HEK293 (cell line): ENCODE results near the gene RAE1.

Source experiments
- SETDB1 ChIP-seq: IDR thresholded peaks from one replicate; pipeline ENCODE4 v1.6.1; 2017; ENCODE audit warnings: mild to moderate bottlenecking, low read length, moderate library complexity, mixed read lengths; ENCODE audit not compliant: insufficient read length
- SP3 ChIP-seq: fragments of 450-650 bp; formaldehyde crosslinking; IDR thresholded peaks from 2 replicates; pipeline ENCODE4 v1.5.1; 2016; ENCODE audit warnings: missing biosample characterization, missing genetic modification characterization
- YY1 ChIP-seq: fragments of 450-650 bp; formaldehyde crosslinking; IDR thresholded peaks from 2 replicates; pipeline ENCODE4 v1.5.1; 2018; ENCODE audit warnings: missing biosample characterization, missing genetic modification characterization
- ZBTB21 ChIP-seq: fragments of 450-650 bp; formaldehyde crosslinking; IDR thresholded peaks from 2 replicates; pipeline ENCODE4 v1.5.1; 2017; ENCODE audit warnings: missing biosample characterization, missing genetic modification characterization
- ZNF138 ChIP-seq: fragments of 450-650 bp; formaldehyde crosslinking; IDR thresholded peaks from 2 replicates; pipeline ENCODE4 v1.5.1; 2016; ENCODE audit warnings: missing biosample characterization, missing genetic modification characterization, borderline replicate concordance
- ZNF146 ChIP-seq: fragments of 450-650 bp; formaldehyde crosslinking; IDR thresholded peaks from 2 replicates; pipeline ENCODE4 v1.5.1; 2016; ENCODE audit warnings: missing biosample characterization, missing genetic modification characterization
- ZNF341 ChIP-seq: fragments of 450-650 bp; formaldehyde crosslinking; IDR thresholded peaks from 2 replicates; pipeline ENCODE4; 2016; ENCODE audit warnings: low read depth, missing biosample characterization, missing genetic modification characterization
- TF ChIP-seq, protein P1 (sequence below): fragments of 450-650 bp; formaldehyde crosslinking; IDR thresholded peaks from 2 replicates; pipeline ENCODE4 v1.5.1; 2016; ENCODE audit warnings: missing biosample characterization, missing genetic modification characterization
- TF ChIP-seq, protein P2 (sequence below): fragments of 450-650 bp; formaldehyde crosslinking; IDR thresholded peaks from 2 replicates; pipeline ENCODE4 v1.5.1; 2016; ENCODE audit warnings: missing biosample characterization, missing genetic modification characterization
- TF ChIP-seq, protein P3 (sequence below): fragments of 450-650 bp; IDR thresholded peaks from 2 replicates; pipeline ENCODE4 v1.5.1; 2018; ENCODE audit warnings: missing biosample characterization, missing genetic modification characterization
- TF ChIP-seq, protein P4 (sequence below): fragments of 450-650 bp; formaldehyde crosslinking; IDR thresholded peaks from 2 replicates; pipeline ENCODE4 v1.5.1; 2016; ENCODE audit warnings: missing biosample characterization, missing genetic modification characterization, low read depth
- TF ChIP-seq, protein P5 (sequence below): fragments of 450-650 bp; formaldehyde crosslinking; IDR thresholded peaks from 2 replicates; pipeline ENCODE4 v1.5.1; 2017; ENCODE audit warnings: missing biosample characterization, missing genetic modification characterization

DNA sequence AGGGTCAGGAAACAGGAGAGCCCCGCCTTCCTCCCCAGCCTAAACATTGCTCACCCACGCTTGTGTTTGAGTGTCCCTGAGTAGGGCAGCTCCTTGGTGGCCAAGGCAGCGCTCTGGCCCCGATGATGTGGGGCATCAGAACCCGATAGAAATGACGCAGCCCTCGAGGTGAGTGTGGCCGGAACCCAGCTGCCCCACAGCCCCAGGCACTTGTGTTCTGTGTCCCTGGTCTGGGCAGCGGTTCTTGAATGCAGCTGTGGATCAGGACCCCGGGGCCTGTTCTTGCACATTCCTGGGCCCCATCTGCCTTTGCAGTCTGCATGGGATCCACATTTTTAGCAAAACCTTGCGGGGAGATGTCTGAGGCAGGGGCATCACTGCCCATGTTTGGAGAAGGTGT, 53.0 kb downstream of the RAE1 start:
- TF ChIP-seq, protein P1, sequence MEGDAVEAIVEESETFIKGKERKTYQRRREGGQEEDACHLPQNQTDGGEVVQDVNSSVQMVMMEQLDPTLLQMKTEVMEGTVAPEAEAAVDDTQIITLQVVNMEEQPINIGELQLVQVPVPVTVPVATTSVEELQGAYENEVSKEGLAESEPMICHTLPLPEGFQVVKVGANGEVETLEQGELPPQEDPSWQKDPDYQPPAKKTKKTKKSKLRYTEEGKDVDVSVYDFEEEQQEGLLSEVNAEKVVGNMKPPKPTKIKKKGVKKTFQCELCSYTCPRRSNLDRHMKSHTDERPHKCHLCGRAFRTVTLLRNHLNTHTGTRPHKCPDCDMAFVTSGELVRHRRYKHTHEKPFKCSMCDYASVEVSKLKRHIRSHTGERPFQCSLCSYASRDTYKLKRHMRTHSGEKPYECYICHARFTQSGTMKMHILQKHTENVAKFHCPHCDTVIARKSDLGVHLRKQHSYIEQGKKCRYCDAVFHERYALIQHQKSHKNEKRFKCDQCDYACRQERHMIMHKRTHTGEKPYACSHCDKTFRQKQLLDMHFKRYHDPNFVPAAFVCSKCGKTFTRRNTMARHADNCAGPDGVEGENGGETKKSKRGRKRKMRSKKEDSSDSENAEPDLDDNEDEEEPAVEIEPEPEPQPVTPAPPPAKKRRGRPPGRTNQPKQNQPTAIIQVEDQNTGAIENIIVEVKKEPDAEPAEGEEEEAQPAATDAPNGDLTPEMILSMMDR (tag by site-specific recombination) = no peak
- no peak for TF ChIP-seq SETDB1
- TF ChIP-seq ZBTB21 (tag by site-specific recombination) = no peak
- TF ChIP-seq, protein P2, sequence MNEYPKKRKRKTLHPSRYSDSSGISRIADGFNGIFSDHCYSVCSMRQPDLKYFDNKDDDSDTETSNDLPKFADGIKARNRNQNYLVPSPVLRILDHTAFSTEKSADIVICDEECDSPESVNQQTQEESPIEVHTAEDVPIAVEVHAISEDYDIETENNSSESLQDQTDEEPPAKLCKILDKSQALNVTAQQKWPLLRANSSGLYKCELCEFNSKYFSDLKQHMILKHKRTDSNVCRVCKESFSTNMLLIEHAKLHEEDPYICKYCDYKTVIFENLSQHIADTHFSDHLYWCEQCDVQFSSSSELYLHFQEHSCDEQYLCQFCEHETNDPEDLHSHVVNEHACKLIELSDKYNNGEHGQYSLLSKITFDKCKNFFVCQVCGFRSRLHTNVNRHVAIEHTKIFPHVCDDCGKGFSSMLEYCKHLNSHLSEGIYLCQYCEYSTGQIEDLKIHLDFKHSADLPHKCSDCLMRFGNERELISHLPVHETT (tag by site-specific recombination) = no peak
- no peak for TF ChIP-seq ZNF146
- no peak for TF ChIP-seq ZNF341
- TF ChIP-seq ZNF138 (tag by site-specific recombination) = no peak
- TF ChIP-seq, protein P3, sequence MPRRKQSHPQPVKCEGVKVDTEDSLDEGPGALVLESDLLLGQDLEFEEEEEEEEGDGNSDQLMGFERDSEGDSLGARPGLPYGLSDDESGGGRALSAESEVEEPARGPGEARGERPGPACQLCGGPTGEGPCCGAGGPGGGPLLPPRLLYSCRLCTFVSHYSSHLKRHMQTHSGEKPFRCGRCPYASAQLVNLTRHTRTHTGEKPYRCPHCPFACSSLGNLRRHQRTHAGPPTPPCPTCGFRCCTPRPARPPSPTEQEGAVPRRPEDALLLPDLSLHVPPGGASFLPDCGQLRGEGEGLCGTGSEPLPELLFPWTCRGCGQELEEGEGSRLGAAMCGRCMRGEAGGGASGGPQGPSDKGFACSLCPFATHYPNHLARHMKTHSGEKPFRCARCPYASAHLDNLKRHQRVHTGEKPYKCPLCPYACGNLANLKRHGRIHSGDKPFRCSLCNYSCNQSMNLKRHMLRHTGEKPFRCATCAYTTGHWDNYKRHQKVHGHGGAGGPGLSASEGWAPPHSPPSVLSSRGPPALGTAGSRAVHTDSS (tag by site-specific recombination) = no peak
- TF ChIP-seq, protein P4, sequence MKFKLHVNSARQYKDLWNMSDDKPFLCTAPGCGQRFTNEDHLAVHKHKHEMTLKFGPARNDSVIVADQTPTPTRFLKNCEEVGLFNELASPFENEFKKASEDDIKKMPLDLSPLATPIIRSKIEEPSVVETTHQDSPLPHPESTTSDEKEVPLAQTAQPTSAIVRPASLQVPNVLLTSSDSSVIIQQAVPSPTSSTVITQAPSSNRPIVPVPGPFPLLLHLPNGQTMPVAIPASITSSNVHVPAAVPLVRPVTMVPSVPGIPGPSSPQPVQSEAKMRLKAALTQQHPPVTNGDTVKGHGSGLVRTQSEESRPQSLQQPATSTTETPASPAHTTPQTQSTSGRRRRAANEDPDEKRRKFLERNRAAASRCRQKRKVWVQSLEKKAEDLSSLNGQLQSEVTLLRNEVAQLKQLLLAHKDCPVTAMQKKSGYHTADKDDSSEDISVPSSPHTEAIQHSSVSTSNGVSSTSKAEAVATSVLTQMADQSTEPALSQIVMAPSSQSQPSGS = no peak
- TF ChIP-seq, protein P5, sequence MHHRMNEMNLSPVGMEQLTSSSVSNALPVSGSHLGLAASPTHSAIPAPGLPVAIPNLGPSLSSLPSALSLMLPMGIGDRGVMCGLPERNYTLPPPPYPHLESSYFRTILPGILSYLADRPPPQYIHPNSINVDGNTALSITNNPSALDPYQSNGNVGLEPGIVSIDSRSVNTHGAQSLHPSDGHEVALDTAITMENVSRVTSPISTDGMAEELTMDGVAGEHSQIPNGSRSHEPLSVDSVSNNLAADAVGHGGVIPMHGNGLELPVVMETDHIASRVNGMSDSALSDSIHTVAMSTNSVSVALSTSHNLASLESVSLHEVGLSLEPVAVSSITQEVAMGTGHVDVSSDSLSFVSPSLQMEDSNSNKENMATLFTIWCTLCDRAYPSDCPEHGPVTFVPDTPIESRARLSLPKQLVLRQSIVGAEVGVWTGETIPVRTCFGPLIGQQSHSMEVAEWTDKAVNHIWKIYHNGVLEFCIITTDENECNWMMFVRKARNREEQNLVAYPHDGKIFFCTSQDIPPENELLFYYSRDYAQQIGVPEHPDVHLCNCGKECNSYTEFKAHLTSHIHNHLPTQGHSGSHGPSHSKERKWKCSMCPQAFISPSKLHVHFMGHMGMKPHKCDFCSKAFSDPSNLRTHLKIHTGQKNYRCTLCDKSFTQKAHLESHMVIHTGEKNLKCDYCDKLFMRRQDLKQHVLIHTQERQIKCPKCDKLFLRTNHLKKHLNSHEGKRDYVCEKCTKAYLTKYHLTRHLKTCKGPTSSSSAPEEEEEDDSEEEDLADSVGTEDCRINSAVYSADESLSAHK = no peak
- no peak for TF ChIP-seq SP3 (tag by site-specific recombination)
- TF ChIP-seq YY1 (tag by site-specific recombination) = no peak
